Right renal cortex interstitium (tissue), 3 donors: ENCODE measurements around the gene CRYAB. TPM values are rescaled to one million over a fixed set of nuclear protein-coding genes. Genes with fewer than 3 reads are reported as not detected.
"Not testable (repeated sequence)": the region's sequence is repeated elsewhere in the genome, so short reads cannot be mapped to it uniquely, and the experiment has no call there.

Experiments
- DNase-seq, 3 donors: peaks; one replicate each; pipeline ENCODE4 v3.0.0-alpha.2; 2013; ENCODE audit warnings: low read depth in 3 of 3, low spot score in 2 of 3
- polyA plus RNA-seq, 3 donors: library from polyadenylated mRNA; unstranded; fragments of 120-200 nt; gene quantifications; one replicate each; pipeline ENCODE4 v1.2.1, GENCODE V29; 2013; ENCODE audit not compliant: insufficient read length in 3 of 3

CRYAB gene
- polyA plus RNA-seq, 3 donors: 52.8 to 63.8 (median 58.6) TPM

- no peak for DNase-seq
Measured at GRCh38 chr11:111934306-111934705, 22.7 kb upstream of the CRYAB start.

GRCh38 chr11:111933872-111934271 is 22.3 kb upstream of the CRYAB start:
- DNase-seq: no peak

- not testable (repeated sequence) for DNase-seq
Measured at GRCh38 chr11:111933176-111933575, 21.6 kb upstream of the CRYAB start.

GRCh38 chr11:111932611-111932950 is 21.0 kb upstream of the CRYAB start:
- no peak for DNase-seq

- no peak for DNase-seq
Measured at GRCh38 chr11:111930472-111930871, 18.9 kb upstream of the CRYAB start.

GRCh38 chr11:111926505-111927391 is 15.2 kb upstream of the CRYAB start:
- peak in 2 of 3 donors; percentile 90 to 94 for DNase-seq

GRCh38 chr11:111925953-111926352 is 14.4 kb upstream of the CRYAB start:
- DNase-seq: no peak

- DNase-seq: no peak
Measured at GRCh38 chr11:111923951-111924350, 12.4 kb upstream of the CRYAB start.

GRCh38 chr11:111923351-111923788 is 11.8 kb upstream of the CRYAB start:
- DNase-seq: no peak

GRCh38 chr11:111922803-111923202 is 11.2 kb upstream of the CRYAB start:
- DNase-seq: no peak

- DNase-seq: no peak
Measured at GRCh38 chr11:111921541-111922230, 10.1 kb upstream of the CRYAB start.

GRCh38 chr11:111920908-111921307 is 9.3 kb upstream of the CRYAB start:
- DNase-seq: no peak

- DNase-seq: peak in 2 of 3 donors; percentile 78 to 86
Measured at GRCh38 chr11:111918390-111919256, 7.1 kb upstream of the CRYAB start, which contains the start of gene C11orf52. Gene C11orf52, plus strand, starts transcription at chr11:111918913. Its CDS starts 60 bp downstream, at chr11:111918973.

- no peak for DNase-seq
Measured at GRCh38 chr11:111917788-111918187, 6.2 kb upstream of the CRYAB start.

- no peak for DNase-seq
Measured at GRCh38 chr11:111917312-111917711, 5.7 kb upstream of the CRYAB start.

- no peak for DNase-seq
Measured at GRCh38 chr11:111916768-111917167, 5.2 kb upstream of the CRYAB start.

- DNase-seq: no peak
Measured at GRCh38 chr11:111913997-111914396, 2.4 kb upstream of the CRYAB start.

- DNase-seq: no peak
Measured at GRCh38 chr11:111913031-111913861, 1.7 kb upstream of the CRYAB start.

GRCh38 chr11:111912535-111912934 is 965 bp upstream of the CRYAB start, which contains the start of gene HSPB2:
Gene HSPB2, plus strand, starts transcription at chr11:111912734. Its CDS starts 96 bp downstream, at chr11:111912830.
- no peak for DNase-seq
